GM19455 (cell line): Measurements from ENCODE around the gene APCDD1L.
"Not testable (repeated sequence)": the region's sequence is repeated elsewhere in the genome, so short reads cannot be mapped to it uniquely, and the experiment has no call there.

Source experiments
- ATAC-seq: cut with Tn5 transposase; IDR thresholded peaks from one replicate; pipeline ENCODE4 v1.9.1; 2021; ENCODE audit not compliant: unreplicated experiment

Gene APCDD1L

GRCh38 chr20:58418949-58419748 lies 96.0 kb downstream of the APCDD1L start:
- ATAC-seq: no peak

- ATAC-seq: no peak
These were observed 97.8 kb downstream of the APCDD1L start for GRCh38 chr20:58417438-58417837.

GRCh38 chr20:58416835-58417234 lies 98.4 kb downstream of the APCDD1L start:
- no peak for ATAC-seq

- no peak for ATAC-seq
These were observed 99.1 kb downstream of the APCDD1L start for GRCh38 chr20:58416057-58416456.

GRCh38 chr20:58414786-58415185 lies 100.4 kb downstream of the APCDD1L start:
- not testable (repeated sequence) for ATAC-seq

- not testable (repeated sequence) for ATAC-seq
These were observed 101.0 kb downstream of the APCDD1L start for GRCh38 chr20:58414216-58414615.
